AG09309 (cell line): Measurements from ENCODE around the gene GRIK3.

Source experiments
- DNase-seq: peaks from one replicate; pipeline ENCODE4 v3.0.0-alpha.2; 2010; ENCODE audit warnings: low read depth
- H3K4me3 ChIP-seq: 2 replicates; pipeline ENCODE4 v1.5.1; 2011; ENCODE audit warnings: mild to moderate bottlenecking, low read depth, low read length, moderate library complexity; ENCODE audit not compliant: control insufficient read depth
- CTCF ChIP-seq: IDR thresholded peaks from 2 replicates; pipeline ENCODE4 v1.5.1; 2011; ENCODE audit warnings: mild to moderate bottlenecking, low read depth, low read length, inconsistent platforms; ENCODE audit not compliant: insufficient read depth, control insufficient read depth; ENCODE audit errors: missing control alignments

GRIK3 gene

GRCh38 chr1:36855699-36856494 lies 178.4 kb downstream of the GRIK3 start:
- DNase-seq = no peak
- H3K4me3 ChIP-seq = no peak overlapping the region
- no peak for TF ChIP-seq CTCF

GRCh38 chr1:36853638-36854037 lies 180.7 kb downstream of the GRIK3 start:
- TF ChIP-seq CTCF = no peak
- DNase-seq = no peak
- H3K4me3 ChIP-seq = no peak overlapping the region

GRCh38 chr1:36852586-36852985 lies 181.7 kb downstream of the GRIK3 start:
- DNase-seq = no peak
- TF ChIP-seq CTCF = no peak
- H3K4me3 ChIP-seq = no peak overlapping the region

GRCh38 chr1:36851595-36851994 lies 182.7 kb downstream of the GRIK3 start:
- no peak for TF ChIP-seq CTCF
- DNase-seq = no peak
- H3K4me3 ChIP-seq = no peak overlapping the region

- TF ChIP-seq CTCF = no peak
- DNase-seq = no peak
- no peak overlapping the region for H3K4me3 ChIP-seq
These were observed 183.2 kb downstream of the GRIK3 start for GRCh38 chr1:36851087-36851486.

GRCh38 chr1:36849956-36850355 lies 184.4 kb downstream of the GRIK3 start:
- no peak overlapping the region for H3K4me3 ChIP-seq
- no peak for DNase-seq
- TF ChIP-seq CTCF = no peak
